ENCODE measurements around the gene TMX2.

Gene TMX2

GRCh38 chr11:57763568-57763967, 51.2 kb downstream of the TMX2 start:
- Histone ChIP-seq H3K4me3 (ENCODE audit: insufficient read depth, low read depth, low read length) (peak overlapping the region; percentile 45), H3K9me3 (ENCODE audit: control insufficient read depth, low read length) (no peaks in the 10 kb centered on the region), H3K4me1 (ENCODE audit: control insufficient read depth, insufficient read depth, low read length) (peaks cover 3% of the 10 kb centered on the region), H3K36me3 (ENCODE audit: control insufficient read depth, insufficient read depth, low read length) (no peaks in the 10 kb centered on the region), H3K27me3 (ENCODE audit: control insufficient read depth, insufficient read depth, low read length, poor library complexity, severe bottlenecking) (no peaks in the 10 kb centered on the region), H3K27ac (ENCODE audit: insufficient read depth, low read depth, low read length, poor library complexity, severe bottlenecking) (no peak overlapping the region)
- 8 to 13% methylated on average over 1 of the region's 1 CpG for WGBS, 2 experiments

GRCh38 chr11:57764021-57764420, 51.6 kb downstream of the TMX2 start:
- peaks cover 3% of the 10 kb centered on the region for H3K4me1 ChIP-seq (ENCODE audit: control insufficient read depth, insufficient read depth, low read length)
- no peaks in the 10 kb centered on the region for H3K36me3 ChIP-seq (ENCODE audit: control insufficient read depth, insufficient read depth, low read length)
- H3K27me3 ChIP-seq (ENCODE audit: control insufficient read depth, insufficient read depth, low read length, poor library complexity, severe bottlenecking): no peaks in the 10 kb centered on the region
- WGBS, 2 experiments: 40 to 56% methylated on average over 4 of the region's 4 CpGs
- H3K27ac ChIP-seq (ENCODE audit: insufficient read depth, low read depth, low read length, poor library complexity, severe bottlenecking): peak overlapping the region; percentile 28
- peak overlapping the region; percentile 45 for H3K4me3 ChIP-seq (ENCODE audit: insufficient read depth, low read depth, low read length)
- H3K9me3 ChIP-seq (ENCODE audit: control insufficient read depth, low read length): no peaks in the 10 kb centered on the region

- Histone ChIP-seq H3K4me3 (ENCODE audit: insufficient read depth, low read depth, low read length) (peak overlapping the region; percentile 45), H3K27me3 (ENCODE audit: control insufficient read depth, insufficient read depth, low read length, poor library complexity, severe bottlenecking) (no peaks in the 10 kb centered on the region), H3K9me3 (ENCODE audit: control insufficient read depth, low read length) (no peaks in the 10 kb centered on the region), H3K27ac (ENCODE audit: insufficient read depth, low read depth, low read length, poor library complexity, severe bottlenecking) (no peak overlapping the region), H3K4me1 (ENCODE audit: control insufficient read depth, insufficient read depth, low read length) (peaks cover 3% of the 10 kb centered on the region), H3K36me3 (ENCODE audit: control insufficient read depth, insufficient read depth, low read length) (no peaks in the 10 kb centered on the region)
- WGBS, 2 experiments: 31 to 59% methylated on average over 2 of the region's 2 CpGs
These were observed 52.2 kb downstream of the TMX2 start for GRCh38 chr11:57764566-57764965.

GRCh38 chr11:57764972-57765371, 52.6 kb downstream of the TMX2 start:
- Histone ChIP-seq H3K36me3 (ENCODE audit: control insufficient read depth, insufficient read depth, low read length) (no peaks in the 10 kb centered on the region), H3K4me3 (ENCODE audit: insufficient read depth, low read depth, low read length) (peak overlapping the region; percentile 45), H3K9me3 (ENCODE audit: control insufficient read depth, low read length) (no peaks in the 10 kb centered on the region), H3K27ac (ENCODE audit: insufficient read depth, low read depth, low read length, poor library complexity, severe bottlenecking) (no peak overlapping the region), H3K4me1 (ENCODE audit: control insufficient read depth, insufficient read depth, low read length) (peaks cover 3% of the 10 kb centered on the region), H3K27me3 (ENCODE audit: control insufficient read depth, insufficient read depth, low read length, poor library complexity, severe bottlenecking) (no peaks in the 10 kb centered on the region)
- 71 to 79% methylated on average over 1 of the region's 2 CpGs for WGBS, 2 experiments

DNA sequence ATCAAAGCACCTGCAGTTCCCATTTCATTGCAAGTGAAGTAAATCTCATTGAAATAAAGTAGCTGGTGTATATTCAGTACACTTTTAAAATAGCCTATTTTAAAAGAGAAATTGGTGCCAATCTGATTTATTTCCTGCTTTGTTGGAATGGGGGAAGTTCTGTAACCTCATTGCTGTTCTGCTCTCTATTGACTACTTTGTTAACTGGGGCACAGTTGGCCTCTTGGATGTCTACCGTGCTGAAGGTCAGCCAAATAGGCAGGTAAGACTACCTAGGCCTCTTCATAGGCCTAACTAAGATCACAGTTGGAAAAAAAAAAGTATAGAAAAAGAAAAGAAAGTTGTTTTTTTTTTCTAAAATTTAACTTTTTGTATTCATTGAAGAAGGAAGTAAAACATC, 58.4 kb downstream of the TMX2 start:
- Histone ChIP-seq H3K27ac (ENCODE audit: insufficient read depth, low read depth, low read length, poor library complexity, severe bottlenecking) (no peak overlapping the region), H3K9me3 (ENCODE audit: control insufficient read depth, low read length) (no peaks in the 10 kb centered on the region)
- 88 to 95% methylated on average over 1 of the region's 1 CpG for WGBS, 2 experiments

GRCh38 chr11:57771365-57771764, 59.0 kb downstream of the TMX2 start:
- no peak overlapping the region for H3K4me3 ChIP-seq (ENCODE audit: insufficient read depth, low read depth, low read length)
- no peaks in the 10 kb centered on the region for H3K27me3 ChIP-seq (ENCODE audit: control insufficient read depth, insufficient read depth, low read length, poor library complexity, severe bottlenecking)
- 93 to 95% methylated on average over 1 to 3 of the region's 3 CpGs for WGBS, 2 experiments
- H3K4me1 ChIP-seq (ENCODE audit: control insufficient read depth, insufficient read depth, low read length): peaks cover 17% of the 10 kb centered on the region
- no peak overlapping the region for H3K27ac ChIP-seq (ENCODE audit: insufficient read depth, low read depth, low read length, poor library complexity, severe bottlenecking)
- H3K36me3 ChIP-seq (ENCODE audit: control insufficient read depth, insufficient read depth, low read length): no peaks in the 10 kb centered on the region
- no peaks in the 10 kb centered on the region for H3K9me3 ChIP-seq (ENCODE audit: control insufficient read depth, low read length)

More for the DNA sequence above, 58.4 kb downstream of the TMX2 start:
- H3K4me1 ChIP-seq (ENCODE audit: control insufficient read depth, insufficient read depth, low read length): peaks cover 11% of the 10 kb centered on the region
- no peaks in the 10 kb centered on the region for H3K27me3 ChIP-seq (ENCODE audit: control insufficient read depth, insufficient read depth, low read length, poor library complexity, severe bottlenecking)
- H3K36me3 ChIP-seq (ENCODE audit: control insufficient read depth, insufficient read depth, low read length): no peaks in the 10 kb centered on the region
- no peak overlapping the region for H3K4me3 ChIP-seq (ENCODE audit: insufficient read depth, low read depth, low read length)

DNA sequence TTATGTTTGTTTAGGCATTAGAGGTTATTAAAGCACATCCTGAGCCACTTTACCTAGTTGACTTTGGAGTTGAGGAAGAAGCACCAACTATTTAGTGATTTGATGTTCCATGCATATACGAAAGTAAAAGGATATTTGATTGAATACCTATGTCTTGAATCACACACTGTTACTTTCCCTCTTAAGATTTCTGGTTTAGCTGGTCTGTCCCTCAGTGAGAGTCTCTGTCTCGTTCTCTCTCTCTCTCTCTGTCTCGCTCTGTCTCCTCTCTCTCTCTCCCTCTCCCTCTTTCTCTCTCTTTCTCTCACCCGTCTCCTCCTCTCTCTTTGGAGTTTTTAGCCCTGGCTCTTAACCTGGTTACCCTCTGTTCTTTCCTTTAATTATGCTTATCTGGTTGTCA, 60.2 kb downstream of the TMX2 start:
- no peak overlapping the region for H3K4me3 ChIP-seq (ENCODE audit: insufficient read depth, low read depth, low read length)
- 89 to 97% methylated on average over 4 of the region's 4 CpGs for WGBS, 2 experiments
- H3K9me3 ChIP-seq (ENCODE audit: control insufficient read depth, low read length): no peaks in the 10 kb centered on the region
- H3K4me1 ChIP-seq (ENCODE audit: control insufficient read depth, insufficient read depth, low read length): peaks cover 29% of the 10 kb centered on the region
- no peaks in the 10 kb centered on the region for H3K27me3 ChIP-seq (ENCODE audit: control insufficient read depth, insufficient read depth, low read length, poor library complexity, severe bottlenecking)
- no peaks in the 10 kb centered on the region for H3K36me3 ChIP-seq (ENCODE audit: control insufficient read depth, insufficient read depth, low read length)
- H3K27ac ChIP-seq (ENCODE audit: insufficient read depth, low read depth, low read length, poor library complexity, severe bottlenecking): no peak overlapping the region

GRCh38 chr11:57773026-57773598, 60.7 kb downstream of the TMX2 start:
- H3K4me1 ChIP-seq (ENCODE audit: control insufficient read depth, insufficient read depth, low read length): peaks cover 35% of the 10 kb centered on the region
- WGBS, 2 experiments: 94 to 99% methylated on average over 4 of the region's 5 CpGs

DNA sequence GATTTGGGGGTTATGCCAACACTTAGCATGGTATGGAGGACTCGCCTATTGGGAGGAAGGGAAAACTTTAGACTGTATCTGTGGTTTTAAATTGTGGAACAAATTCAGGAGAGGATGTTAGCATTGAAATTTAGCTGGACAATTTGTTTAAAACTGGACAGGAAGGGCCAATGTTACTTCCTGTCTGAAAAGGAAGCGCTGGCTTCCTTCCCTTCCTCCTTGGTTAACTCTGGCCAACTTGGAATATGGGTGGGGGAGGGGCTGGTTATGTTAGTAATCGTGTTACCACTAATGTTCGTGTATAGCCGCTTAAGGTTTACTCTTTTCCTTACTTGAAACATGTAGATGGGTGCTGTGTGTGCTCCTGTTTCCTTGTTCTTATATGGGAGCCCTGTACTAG, 63.1 kb downstream of the TMX2 start:
- 78 to 89% methylated on average over 5 of the region's 5 CpGs for WGBS, 2 experiments
- H3K4me1 ChIP-seq (ENCODE audit: control insufficient read depth, insufficient read depth, low read length): peaks cover 50% of the 10 kb centered on the region

More at GRCh38 chr11:57773026-57773598, 60.7 kb downstream of the TMX2 start:
- no peaks in the 10 kb centered on the region for H3K9me3 ChIP-seq (ENCODE audit: control insufficient read depth, low read length)
- no peak overlapping the region for H3K4me3 ChIP-seq (ENCODE audit: insufficient read depth, low read depth, low read length)
- no peak overlapping the region for H3K27ac ChIP-seq (ENCODE audit: insufficient read depth, low read depth, low read length, poor library complexity, severe bottlenecking)
- H3K36me3 ChIP-seq (ENCODE audit: control insufficient read depth, insufficient read depth, low read length): no peaks in the 10 kb centered on the region
- no peaks in the 10 kb centered on the region for H3K27me3 ChIP-seq (ENCODE audit: control insufficient read depth, insufficient read depth, low read length, poor library complexity, severe bottlenecking)

GRCh38 chr11:57776031-57776521, 63.7 kb downstream of the TMX2 start:
- WGBS, 2 experiments: 61 to 70% methylated on average over 2 to 3 of the region's 3 CpGs
- Histone ChIP-seq H3K4me1 (ENCODE audit: control insufficient read depth, insufficient read depth, low read length) (peaks cover 50% of the 10 kb centered on the region), H3K4me3 (ENCODE audit: insufficient read depth, low read depth, low read length) (peak overlapping the region; percentile 8), H3K36me3 (ENCODE audit: control insufficient read depth, insufficient read depth, low read length) (no peaks in the 10 kb centered on the region), H3K9me3 (ENCODE audit: control insufficient read depth, low read length) (no peaks in the 10 kb centered on the region), H3K27ac (ENCODE audit: insufficient read depth, low read depth, low read length, poor library complexity, severe bottlenecking) (peak overlapping the region; percentile 79), H3K27me3 (ENCODE audit: control insufficient read depth, insufficient read depth, low read length, poor library complexity, severe bottlenecking) (no peaks in the 10 kb centered on the region)

More for the DNA sequence above, 63.1 kb downstream of the TMX2 start:
- peak overlapping the region; percentile 8 for H3K4me3 ChIP-seq (ENCODE audit: insufficient read depth, low read depth, low read length)
- H3K36me3 ChIP-seq (ENCODE audit: control insufficient read depth, insufficient read depth, low read length): no peaks in the 10 kb centered on the region
- no peaks in the 10 kb centered on the region for H3K9me3 ChIP-seq (ENCODE audit: control insufficient read depth, low read length)
- H3K27me3 ChIP-seq (ENCODE audit: control insufficient read depth, insufficient read depth, low read length, poor library complexity, severe bottlenecking): no peaks in the 10 kb centered on the region
- peak overlapping the region; percentile 79 for H3K27ac ChIP-seq (ENCODE audit: insufficient read depth, low read depth, low read length, poor library complexity, severe bottlenecking)

All from ectodermal cell (in vitro differentiated cells).